IPS-15b (cell line): ENCODE measurements around the gene SLC9B2.

Experiments used
- H3K27me3 ChIP-seq: one replicate; pipeline ENCODE4 v1.6.1; 2013; ENCODE audit warnings: low read length; ENCODE audit not compliant: control insufficient read depth, insufficient read depth
- H3K36me3 ChIP-seq: one replicate; pipeline ENCODE4 v1.6.1; 2013; ENCODE audit warnings: low read length; ENCODE audit not compliant: control insufficient read depth, insufficient read depth
- H3K4me1 ChIP-seq: one replicate; pipeline ENCODE4 v1.6.1; 2013; ENCODE audit warnings: mild to moderate bottlenecking, low read length; ENCODE audit not compliant: control insufficient read depth, insufficient read depth
- H3K4me3 ChIP-seq: one replicate; pipeline ENCODE4 v1.5.1; 2013; ENCODE audit warnings: low read depth, low read length
- H3K9ac ChIP-seq: one replicate; pipeline ENCODE4 v1.6.1; 2013; ENCODE audit warnings: low read depth, mild to moderate bottlenecking, low read length
- H3K9me3 ChIP-seq: one replicate; pipeline ENCODE4 v1.6.1; 2013; ENCODE audit warnings: mild to moderate bottlenecking, low read length; ENCODE audit not compliant: control insufficient read depth, insufficient read depth

SLC9B2 gene

DNA sequence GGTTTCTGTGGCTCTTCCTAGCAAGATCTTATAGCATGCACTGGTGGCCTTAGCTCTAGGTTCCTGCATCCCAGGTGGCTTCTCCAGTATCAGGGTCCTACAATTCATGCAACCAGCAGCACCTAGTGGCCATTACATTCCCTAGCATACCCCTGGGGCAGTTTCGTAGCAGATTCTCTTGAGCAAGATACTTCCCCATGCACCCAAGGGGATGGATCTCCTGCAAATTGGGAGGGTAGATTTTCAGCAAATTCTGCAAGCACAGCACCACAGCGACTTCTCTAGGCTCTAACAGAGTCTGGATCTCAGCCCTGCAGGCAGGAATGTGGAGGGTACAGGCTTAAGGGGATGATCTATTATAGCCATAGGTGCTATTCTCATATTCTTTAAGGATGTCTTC, 44.0 kb downstream of the SLC9B2 start:
- no peak overlapping the region for H3K9ac ChIP-seq
- H3K27me3 ChIP-seq = no peaks in the 10 kb centered on the region
- no peaks in the 10 kb centered on the region for H3K4me1 ChIP-seq
- H3K9me3 ChIP-seq = no peaks in the 10 kb centered on the region
- H3K4me3 ChIP-seq = no peak overlapping the region
- H3K36me3 ChIP-seq = no peaks in the 10 kb centered on the region

DNA sequence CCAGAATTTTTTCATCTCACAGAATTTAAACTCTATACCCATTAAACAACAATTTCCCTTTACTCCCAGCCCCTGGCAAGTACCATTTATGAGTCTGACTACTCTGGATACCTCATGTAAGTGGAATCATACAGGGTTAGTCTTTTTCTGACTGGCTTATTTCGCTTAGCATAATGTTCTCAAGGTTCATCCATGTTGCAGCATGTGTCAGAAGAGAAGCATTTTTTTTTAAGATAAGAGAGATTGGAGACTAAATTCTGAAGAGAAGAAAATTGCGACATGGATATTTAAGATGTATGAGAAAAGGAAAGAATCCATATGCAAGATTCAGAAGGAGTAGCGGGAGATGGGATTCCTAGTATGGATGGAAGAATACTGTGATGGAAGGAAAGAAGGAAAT, 45.8 kb downstream of the SLC9B2 start:
- H3K4me3 ChIP-seq = no peak overlapping the region
- H3K9ac ChIP-seq = no peak overlapping the region
- H3K9me3 ChIP-seq = no peaks in the 10 kb centered on the region
- no peaks in the 10 kb centered on the region for H3K4me1 ChIP-seq
- H3K27me3 ChIP-seq = no peaks in the 10 kb centered on the region
- H3K36me3 ChIP-seq = no peaks in the 10 kb centered on the region

DNA sequence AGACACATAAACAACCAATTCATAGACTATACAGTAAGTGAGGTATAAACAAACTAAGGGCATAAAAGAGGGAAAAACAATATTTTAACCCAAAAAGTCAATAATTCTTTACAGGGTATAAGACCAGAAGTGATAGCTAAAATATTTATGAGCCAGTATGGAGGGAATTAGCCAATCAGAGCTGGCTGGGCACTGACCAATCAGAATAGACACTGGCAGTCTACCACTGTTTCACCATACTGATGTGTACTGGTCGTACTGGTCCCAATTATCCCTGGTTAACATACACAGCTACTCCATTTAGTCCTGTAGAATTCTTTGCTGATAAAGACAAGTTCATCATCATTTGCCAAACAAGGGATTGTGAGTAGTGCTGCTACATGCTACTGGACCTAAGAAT, 47.3 kb downstream of the SLC9B2 start:
- H3K9me3 ChIP-seq = no peaks in the 10 kb centered on the region
- H3K36me3 ChIP-seq = no peaks in the 10 kb centered on the region
- no peak overlapping the region for H3K4me3 ChIP-seq
- H3K9ac ChIP-seq = no peak overlapping the region
- H3K27me3 ChIP-seq = no peaks in the 10 kb centered on the region
- no peaks in the 10 kb centered on the region for H3K4me1 ChIP-seq

DNA sequence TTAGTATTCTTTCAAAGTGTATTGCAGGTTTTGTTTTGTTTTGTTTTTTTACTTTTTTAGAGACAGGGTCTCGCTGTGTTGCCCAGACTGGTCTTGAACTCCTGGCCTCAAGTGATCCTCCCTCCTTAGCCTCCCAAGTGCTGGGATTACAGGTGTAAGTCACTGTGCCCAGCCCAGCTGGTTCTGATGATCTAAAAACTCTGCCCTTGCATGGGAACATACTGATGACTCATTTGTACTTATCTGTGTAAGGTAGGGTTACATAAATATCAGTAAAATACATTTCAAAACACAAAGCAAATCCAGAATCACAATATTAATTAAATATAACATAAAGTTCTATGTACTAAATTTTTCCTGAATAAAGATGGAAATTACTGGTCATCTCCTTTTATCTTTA, 49.7 kb downstream of the SLC9B2 start:
- Histone ChIP-seq H3K4me3 (no peak overlapping the region), H3K27me3 (peaks cover under 1% of the 10 kb centered on the region), H3K4me1 (no peaks in the 10 kb centered on the region), H3K9ac (no peak overlapping the region), H3K36me3 (no peaks in the 10 kb centered on the region), H3K9me3 (no peaks in the 10 kb centered on the region)

DNA sequence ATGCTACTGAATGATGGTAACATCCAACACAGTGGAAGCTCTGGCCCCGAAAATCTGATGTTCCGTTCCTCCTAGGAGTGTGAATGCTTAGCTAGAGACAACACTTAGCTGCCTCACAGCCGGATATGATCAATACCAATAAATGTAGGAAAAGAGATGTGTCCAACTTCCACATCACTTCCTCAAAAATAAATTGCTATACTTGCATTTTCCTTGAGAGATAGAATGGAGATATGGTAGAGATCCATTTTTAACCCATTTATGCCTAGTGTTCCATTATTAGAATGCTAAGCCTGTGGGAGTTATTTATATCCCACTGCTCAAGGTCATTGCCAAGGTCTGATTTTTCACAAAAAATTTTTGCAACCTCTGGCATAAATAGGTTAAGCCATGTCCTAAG, 51.6 kb downstream of the SLC9B2 start:
- peaks cover 3% of the 10 kb centered on the region for H3K27me3 ChIP-seq
- no peaks in the 10 kb centered on the region for H3K4me1 ChIP-seq
- H3K9ac ChIP-seq = no peak overlapping the region
- no peaks in the 10 kb centered on the region for H3K36me3 ChIP-seq
- H3K4me3 ChIP-seq = no peak overlapping the region
- no peaks in the 10 kb centered on the region for H3K9me3 ChIP-seq

DNA sequence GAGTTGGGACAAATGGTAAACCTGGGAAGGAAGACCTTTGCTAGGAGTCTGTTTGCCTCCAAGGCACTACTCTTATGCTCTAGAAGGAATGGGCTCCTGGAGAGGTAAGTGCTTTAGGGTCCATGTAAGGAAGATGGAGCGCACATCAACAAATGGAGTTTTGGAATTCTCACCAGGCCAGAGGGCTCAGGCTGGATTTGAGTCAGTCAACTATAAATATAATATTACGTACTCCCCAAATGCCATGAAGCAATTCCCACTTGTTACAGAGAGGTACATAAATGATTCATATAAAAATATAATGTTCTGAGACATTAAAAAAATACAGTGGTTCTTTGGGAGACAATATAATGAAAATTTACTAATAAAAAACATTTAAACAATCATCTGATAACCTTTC, 55.4 kb downstream of the SLC9B2 start:
- peaks cover 3% of the 10 kb centered on the region for H3K27me3 ChIP-seq
- no peak overlapping the region for H3K4me3 ChIP-seq
- no peaks in the 10 kb centered on the region for H3K36me3 ChIP-seq
- H3K9me3 ChIP-seq = no peaks in the 10 kb centered on the region
- no peaks in the 10 kb centered on the region for H3K4me1 ChIP-seq
- no peak overlapping the region for H3K9ac ChIP-seq

DNA sequence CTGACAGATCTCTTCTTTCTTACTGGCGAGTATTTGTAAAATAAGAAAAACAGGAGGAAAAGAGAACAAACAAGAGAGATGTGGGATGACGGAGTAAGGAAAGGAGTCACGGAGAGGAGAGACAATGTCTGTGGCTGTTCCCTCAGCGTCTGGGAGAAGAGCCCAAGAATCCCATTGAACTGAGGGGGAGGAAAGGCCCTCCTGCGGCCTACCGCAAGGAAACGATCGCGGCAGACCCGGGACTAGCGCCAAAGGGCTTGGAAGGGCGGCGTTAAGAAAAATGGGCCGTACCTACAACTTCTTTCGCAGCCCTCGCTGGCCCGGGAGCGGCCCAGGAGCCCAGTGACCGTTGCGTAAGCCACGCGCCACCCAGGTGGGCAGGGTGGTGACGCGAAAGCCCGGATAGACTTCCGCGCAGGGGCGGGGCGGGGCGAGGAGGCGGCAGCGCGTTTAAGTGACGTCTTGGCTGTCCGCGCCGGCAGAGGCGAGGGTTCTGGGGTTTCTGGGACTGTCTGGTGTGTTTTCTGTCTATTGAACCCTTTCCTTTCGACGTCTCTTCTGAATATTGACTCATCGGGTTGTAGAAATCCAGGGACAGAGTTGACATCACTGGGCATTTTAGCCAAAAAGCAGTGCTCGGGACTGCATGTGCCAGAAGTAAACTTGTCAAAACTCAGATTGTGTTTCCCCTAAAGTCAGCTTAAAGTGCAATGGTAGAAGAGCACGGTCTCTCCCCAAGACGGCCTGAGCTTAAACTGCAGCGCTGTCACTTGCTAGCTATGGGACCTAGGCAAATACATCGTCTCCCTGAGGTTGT, 57.0 kb downstream of the SLC9B2 start, which contains the start of gene SLC9B1:
TSS of gene SLC9B1 (minus strand) at position 398 of the 817 bp plus-strand sequence. CDS start 27,994 bp downstream, outside the sequence.
- no peaks in the 10 kb centered on the region for H3K4me1 ChIP-seq
- no peaks in the 10 kb centered on the region for H3K36me3 ChIP-seq
- no peaks in the 10 kb centered on the region for H3K9me3 ChIP-seq
- peaks cover 3% of the 10 kb centered on the region for H3K27me3 ChIP-seq
- peak within 1 kb of the TSS; percentile 89 for H3K9ac ChIP-seq
- peak within 1 kb of the TSS; percentile 84 for H3K4me3 ChIP-seq

DNA sequence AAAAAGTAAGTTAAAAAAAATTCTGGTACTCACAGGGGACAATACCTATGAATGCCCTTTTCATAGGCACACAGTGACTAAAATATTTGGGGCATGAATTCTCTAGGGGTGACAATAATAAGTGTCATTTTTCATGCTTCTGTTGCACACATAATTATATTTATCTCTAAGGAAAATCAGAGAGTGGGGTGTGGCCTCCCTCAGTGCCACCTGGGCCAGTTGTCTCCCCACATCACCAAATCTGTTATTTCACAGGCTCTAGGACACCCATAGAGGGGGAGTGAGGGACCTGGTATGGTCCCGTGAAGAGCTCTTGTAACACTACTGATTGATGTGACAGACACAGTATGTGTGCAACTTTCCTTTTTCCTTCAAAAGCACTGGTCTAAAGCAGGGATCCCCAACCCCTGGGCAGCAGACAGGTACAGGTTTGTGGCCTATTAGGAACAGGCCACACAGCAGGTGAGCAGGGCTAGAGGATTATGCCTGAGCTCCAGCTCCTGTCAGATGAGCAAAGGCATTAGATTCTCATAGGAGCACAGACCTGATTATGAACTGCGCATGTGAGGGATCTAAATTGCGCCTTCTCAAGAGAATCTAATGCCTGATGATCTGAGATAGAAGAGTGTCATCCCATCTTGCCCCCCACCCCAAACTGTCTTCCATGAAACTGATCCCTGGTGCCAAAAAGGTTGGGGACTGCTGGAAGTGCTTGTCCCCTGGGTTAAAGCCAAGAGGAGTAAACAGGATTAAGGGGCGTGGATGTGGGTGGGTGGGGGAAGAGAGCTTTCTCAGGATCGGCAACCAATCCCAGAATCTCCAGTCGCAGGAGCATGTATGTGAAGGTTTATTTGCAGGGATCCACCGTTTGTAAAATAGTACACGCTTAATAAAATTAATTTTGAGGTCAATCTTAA, 57.9 kb downstream of the SLC9B2 start:
- H3K4me3 ChIP-seq = peak overlapping the region; percentile 84
- H3K9ac ChIP-seq = peak overlapping the region; percentile 89
- no peaks in the 10 kb centered on the region for H3K36me3 ChIP-seq
- H3K27me3 ChIP-seq = peaks cover 3% of the 10 kb centered on the region
- no peaks in the 10 kb centered on the region for H3K4me1 ChIP-seq
- no peaks in the 10 kb centered on the region for H3K9me3 ChIP-seq

DNA sequence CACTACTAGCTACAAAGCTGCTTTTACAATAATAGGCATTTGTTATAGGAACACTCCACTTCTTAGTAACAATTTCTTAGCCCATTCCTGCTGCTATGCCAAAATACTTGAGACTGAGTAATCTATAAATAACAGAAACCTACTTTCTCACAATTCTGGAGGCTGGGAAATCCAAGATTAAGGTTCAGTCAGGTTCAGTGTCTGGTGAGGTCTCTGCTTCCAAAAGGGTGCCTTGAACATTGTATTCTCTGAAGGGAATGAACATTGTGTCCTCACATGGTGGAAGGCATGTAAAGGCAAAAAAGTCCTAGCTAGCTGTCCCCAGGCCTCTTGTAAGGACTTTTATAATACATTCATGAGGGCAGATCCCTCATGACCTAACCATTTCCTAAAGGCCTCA, 64.0 kb downstream of the SLC9B2 start:
- Histone ChIP-seq H3K9me3 (no peaks in the 10 kb centered on the region), H3K4me1 (no peaks in the 10 kb centered on the region), H3K36me3 (no peaks in the 10 kb centered on the region), H3K9ac (no peak overlapping the region), H3K27me3 (no peaks in the 10 kb centered on the region), H3K4me3 (no peak overlapping the region)

DNA sequence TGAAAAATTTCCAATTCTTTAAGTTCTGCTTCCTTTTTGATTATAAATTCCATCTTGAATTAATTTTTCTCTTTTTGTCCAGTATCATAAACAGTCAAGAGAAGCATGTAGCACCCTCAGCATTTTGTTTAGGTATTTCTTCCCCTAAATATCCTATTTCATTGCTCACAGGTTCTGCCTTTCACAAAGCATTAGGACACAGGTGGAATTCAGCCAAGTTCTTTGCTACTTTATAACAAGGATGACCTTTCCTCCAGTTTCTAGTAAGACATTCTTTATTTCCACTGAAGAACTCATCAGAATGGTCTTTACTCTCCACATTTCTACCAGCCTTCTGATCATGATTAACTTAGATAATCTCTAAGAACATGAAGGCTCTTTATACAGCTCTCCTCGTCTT, 64.5 kb downstream of the SLC9B2 start:
- H3K36me3 ChIP-seq = no peaks in the 10 kb centered on the region
- no peaks in the 10 kb centered on the region for H3K9me3 ChIP-seq
- no peaks in the 10 kb centered on the region for H3K4me1 ChIP-seq
- no peak overlapping the region for H3K9ac ChIP-seq
- H3K27me3 ChIP-seq = no peaks in the 10 kb centered on the region
- H3K4me3 ChIP-seq = no peak overlapping the region

DNA sequence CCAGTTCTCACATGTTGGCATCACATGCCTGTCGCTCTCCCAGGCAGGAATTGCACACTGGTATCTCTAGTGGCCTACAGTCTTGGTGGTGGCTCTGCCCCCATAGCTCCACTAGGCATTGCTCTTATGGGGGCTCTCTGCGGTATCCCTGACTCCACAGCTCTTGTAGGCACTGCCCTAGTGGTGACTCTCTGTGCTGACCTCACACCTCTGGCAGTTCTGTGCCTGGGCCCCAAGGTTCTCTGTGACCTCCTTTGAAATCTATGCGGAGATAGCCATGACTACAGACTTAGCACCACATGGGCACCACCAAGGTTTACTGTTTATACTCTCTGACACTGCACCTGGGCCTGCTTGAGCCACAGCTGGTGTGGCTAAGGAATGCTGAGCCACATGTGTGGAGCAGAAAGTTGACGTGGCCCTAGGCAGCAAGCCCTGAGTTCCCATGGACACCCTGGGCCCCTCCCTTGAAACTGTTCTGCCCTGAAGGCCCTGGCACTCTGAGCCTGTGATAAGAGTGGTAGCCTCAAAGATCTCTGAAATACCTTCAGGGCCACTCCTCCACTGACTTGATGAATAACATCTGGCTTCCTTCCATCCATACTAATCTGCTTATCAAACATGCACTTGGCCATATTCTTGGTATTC, 65.1 kb downstream of the SLC9B2 start:
- Histone ChIP-seq H3K27me3 (no peaks in the 10 kb centered on the region), H3K4me1 (no peaks in the 10 kb centered on the region), H3K9ac (no peak overlapping the region), H3K36me3 (no peaks in the 10 kb centered on the region), H3K9me3 (no peaks in the 10 kb centered on the region), H3K4me3 (no peak overlapping the region)
